ENCODE results near the gene FABP7. TPM values are rescaled to one million over a fixed set of nuclear protein-coding genes. Genes with fewer than 3 reads are reported as not detected.

FABP7 gene
- total and polyA plus RNA-seq, 2 of the 13 experiments (the other 11 are each of a cell fraction or from before 2014, with no cell fraction given) = not detected

DNA sequence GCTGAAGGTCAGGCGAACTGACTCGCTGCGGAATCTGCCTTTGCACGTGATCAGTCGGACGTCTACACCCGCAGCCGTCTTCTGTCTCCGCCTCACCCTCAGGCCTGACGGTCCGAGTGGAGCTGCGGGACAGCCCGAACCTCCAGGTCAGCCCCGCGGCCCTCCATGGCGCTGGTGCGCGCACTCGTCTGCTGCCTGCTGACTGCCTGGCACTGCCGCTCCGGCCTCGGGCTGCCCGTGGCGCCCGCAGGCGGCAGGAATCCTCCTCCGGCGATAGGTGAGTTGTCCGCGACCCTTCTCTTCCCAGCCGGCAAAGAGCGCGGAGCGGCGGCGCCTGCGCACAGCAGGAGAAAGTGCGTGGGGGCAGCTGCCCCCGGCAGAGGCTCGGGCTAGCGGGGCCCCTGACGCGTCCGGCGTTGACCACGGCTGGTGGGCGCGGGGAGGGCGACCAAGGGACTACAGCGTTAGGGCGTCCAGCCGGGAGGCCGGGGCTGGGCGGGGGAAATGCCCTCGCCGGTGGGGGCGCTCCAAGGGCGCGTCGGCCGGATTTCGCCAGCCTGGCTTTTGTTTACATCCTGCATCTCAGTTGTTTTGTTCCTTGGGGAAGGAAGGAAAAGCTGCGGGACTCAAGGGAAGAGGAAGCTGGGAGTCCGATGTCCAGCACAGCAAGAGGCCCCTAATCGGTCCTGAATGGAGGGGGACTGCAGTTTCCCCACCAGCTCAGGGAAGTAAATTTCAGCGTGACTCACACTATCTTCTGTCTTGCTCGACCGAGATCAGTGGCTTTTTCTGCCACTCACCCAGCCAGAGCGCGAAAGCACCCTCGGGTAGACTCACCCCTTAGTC, 9.9 kb downstream of the FABP7 start, which contains the start of gene SMPDL3A (continued):
- TF ChIP-seq TRAFD1 (CRISPR knock-in tag; IDR thresholded peaks at IDR 0.05; ENCODE audit: borderline replicate concordance) (no peak), ESRRA (CRISPR knock-in tag; IDR thresholded peaks at IDR 0.05; ENCODE audit: low read depth) (peak; percentile 89), JUN (CRISPR knock-in tag; IDR thresholded peaks at IDR 0.05) (peak; percentile 53; the same call in 1 of the 2 replicates), ZBTB7B (CRISPR knock-in tag; IDR thresholded peaks at IDR 0.05) (peak; percentile 99), HMGA1 (CRISPR knock-in tag; conservative IDR thresholded peaks at IDR 0.05) (no peak), JUNB (CRISPR knock-in tag; IDR thresholded peaks at IDR 0.05; ENCODE audit: borderline replicate concordance) (no peak), ZNF572 (CRISPR knock-in tag; IDR thresholded peaks at IDR 0.05) (peak; percentile 45; the same call in 1 of the 2 replicates), E2F5 (CRISPR knock-in tag; conservative IDR thresholded peaks at IDR 0.05) (no peak; the same call in 1 of the 2 replicates), ARNTL (CRISPR knock-in tag; IDR thresholded peaks at IDR 0.05) (peak; percentile 74), SKI (IDR thresholded peaks at IDR 0.05; ENCODE audit: partially characterized antibody) (peak; percentile 78), ZNF691 (CRISPR knock-in tag; IDR thresholded peaks at IDR 0.05; ENCODE audit: borderline replicate concordance, low read depth) (peak; percentile 82; the same call in 1 of the 2 replicates), ZFP41 (CRISPR knock-in tag; IDR thresholded peaks at IDR 0.05; ENCODE audit: borderline replicate concordance) (peak; percentile 97), CEBPB (IDR thresholded peaks at IDR 0.05; ENCODE audit: borderline replicate concordance, low read depth, low read length) (no peak), IRF2 (CRISPR knock-in tag; IDR thresholded peaks at IDR 0.05) (peak; percentile 73), HMG20A (CRISPR knock-in tag; IDR thresholded peaks at IDR 0.05; ENCODE audit: borderline replicate concordance) (peak; percentile 28; the same call in 1 of the 2 replicates), FOXA3 (CRISPR knock-in tag; IDR thresholded peaks at IDR 0.05) (peak; percentile 69)
- TF ChIP-seq, protein P1, sequence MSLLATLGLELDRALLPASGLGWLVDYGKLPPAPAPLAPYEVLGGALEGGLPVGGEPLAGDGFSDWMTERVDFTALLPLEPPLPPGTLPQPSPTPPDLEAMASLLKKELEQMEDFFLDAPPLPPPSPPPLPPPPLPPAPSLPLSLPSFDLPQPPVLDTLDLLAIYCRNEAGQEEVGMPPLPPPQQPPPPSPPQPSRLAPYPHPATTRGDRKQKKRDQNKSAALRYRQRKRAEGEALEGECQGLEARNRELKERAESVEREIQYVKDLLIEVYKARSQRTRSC (CRISPR knock-in tag; IDR thresholded peaks at IDR 0.05; ENCODE audit: low read depth) = peak; percentile 92
- TF ChIP-seq, protein P2, sequence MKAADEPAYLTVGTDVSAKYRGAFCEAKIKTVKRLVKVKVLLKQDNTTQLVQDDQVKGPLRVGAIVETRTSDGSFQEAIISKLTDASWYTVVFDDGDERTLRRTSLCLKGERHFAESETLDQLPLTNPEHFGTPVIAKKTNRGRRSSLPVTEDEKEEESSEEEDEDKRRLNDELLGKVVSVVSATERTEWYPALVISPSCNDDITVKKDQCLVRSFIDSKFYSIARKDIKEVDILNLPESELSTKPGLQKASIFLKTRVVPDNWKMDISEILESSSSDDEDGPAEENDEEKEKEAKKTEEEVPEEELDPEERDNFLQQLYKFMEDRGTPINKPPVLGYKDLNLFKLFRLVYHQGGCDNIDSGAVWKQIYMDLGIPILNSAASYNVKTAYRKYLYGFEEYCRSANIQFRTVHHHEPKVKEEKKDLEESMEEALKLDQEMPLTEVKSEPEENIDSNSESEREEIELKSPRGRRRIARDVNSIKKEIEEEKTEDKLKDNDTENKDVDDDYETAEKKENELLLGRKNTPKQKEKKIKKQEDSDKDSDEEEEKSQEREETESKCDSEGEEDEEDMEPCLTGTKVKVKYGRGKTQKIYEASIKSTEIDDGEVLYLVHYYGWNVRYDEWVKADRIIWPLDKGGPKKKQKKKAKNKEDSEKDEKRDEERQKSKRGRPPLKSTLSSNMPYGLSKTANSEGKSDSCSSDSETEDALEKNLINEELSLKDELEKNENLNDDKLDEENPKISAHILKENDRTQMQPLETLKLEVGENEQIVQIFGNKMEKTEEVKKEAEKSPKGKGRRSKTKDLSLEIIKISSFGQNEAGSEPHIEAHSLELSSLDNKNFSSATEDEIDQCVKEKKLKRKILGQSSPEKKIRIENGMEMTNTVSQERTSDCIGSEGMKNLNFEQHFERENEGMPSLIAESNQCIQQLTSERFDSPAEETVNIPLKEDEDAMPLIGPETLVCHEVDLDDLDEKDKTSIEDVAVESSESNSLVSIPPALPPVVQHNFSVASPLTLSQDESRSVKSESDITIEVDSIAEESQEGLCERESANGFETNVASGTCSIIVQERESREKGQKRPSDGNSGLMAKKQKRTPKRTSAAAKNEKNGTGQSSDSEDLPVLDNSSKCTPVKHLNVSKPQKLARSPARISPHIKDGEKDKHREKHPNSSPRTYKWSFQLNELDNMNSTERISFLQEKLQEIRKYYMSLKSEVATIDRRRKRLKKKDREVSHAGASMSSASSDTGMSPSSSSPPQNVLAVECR (CRISPR knock-in tag; IDR thresholded peaks at IDR 0.05; ENCODE audit: borderline replicate concordance) = peak; percentile 89; the same call in 1 of the 2 replicates
